Measurements from ENCODE around the gene TMEM203. TPM values are rescaled to one million over a fixed set of nuclear protein-coding genes. Genes with fewer than 3 reads are reported as not detected.

The TMEM203 gene
- total RNA-seq, 4 donors from 2014 or later = 18.9 to 42.1 (median 28.7) TPM

DNA sequence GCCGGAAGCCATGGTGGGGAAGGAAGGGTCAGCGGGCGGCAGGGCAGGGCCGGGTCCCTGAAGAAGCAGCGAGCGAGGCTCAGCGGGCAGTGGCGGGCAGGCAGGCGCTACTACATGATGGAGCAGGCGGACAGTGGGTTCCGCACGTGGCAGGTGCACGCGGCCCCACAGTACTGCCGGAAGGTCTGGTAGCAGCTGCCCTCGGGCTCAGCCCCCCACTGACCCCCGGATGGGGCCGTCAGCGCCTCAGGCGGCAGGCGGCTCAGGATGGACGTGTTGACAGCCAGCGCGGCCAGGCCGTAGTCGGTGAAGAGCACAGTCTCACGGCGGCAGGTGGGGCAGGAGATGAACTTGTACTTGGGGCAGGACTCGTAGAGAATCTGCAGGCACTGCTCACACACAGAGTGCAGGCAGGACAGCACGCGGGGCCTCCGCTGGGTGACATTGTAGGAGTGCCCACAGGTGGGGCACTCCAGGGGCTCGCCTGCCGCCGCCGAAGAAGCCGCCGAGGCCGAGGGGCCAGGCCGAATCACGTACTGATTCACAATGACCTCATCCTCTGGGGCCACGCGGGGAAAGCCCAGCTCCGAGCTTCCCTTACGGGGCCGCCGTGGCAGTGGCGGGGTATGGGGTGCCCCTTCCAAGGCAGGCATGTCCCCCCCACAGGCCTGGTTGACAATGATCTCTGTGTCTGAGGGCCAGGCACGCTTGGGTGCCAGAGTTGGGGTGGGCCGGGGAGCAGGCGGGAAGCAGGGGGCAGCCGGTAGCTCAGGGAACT is 15.1 kb upstream of the TMEM203 start:
- no peak for TF ChIP-seq EP300 (IDR thresholded peaks at IDR 0.05; ENCODE audit: low read depth)
- no peak for TF ChIP-seq POLR2AphosphoS5 (IDR thresholded peaks at IDR 0.05)
- TF ChIP-seq, protein P1, sequence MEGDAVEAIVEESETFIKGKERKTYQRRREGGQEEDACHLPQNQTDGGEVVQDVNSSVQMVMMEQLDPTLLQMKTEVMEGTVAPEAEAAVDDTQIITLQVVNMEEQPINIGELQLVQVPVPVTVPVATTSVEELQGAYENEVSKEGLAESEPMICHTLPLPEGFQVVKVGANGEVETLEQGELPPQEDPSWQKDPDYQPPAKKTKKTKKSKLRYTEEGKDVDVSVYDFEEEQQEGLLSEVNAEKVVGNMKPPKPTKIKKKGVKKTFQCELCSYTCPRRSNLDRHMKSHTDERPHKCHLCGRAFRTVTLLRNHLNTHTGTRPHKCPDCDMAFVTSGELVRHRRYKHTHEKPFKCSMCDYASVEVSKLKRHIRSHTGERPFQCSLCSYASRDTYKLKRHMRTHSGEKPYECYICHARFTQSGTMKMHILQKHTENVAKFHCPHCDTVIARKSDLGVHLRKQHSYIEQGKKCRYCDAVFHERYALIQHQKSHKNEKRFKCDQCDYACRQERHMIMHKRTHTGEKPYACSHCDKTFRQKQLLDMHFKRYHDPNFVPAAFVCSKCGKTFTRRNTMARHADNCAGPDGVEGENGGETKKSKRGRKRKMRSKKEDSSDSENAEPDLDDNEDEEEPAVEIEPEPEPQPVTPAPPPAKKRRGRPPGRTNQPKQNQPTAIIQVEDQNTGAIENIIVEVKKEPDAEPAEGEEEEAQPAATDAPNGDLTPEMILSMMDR (IDR thresholded peaks at IDR 0.05) = no peak
- TF ChIP-seq POLR2A (IDR thresholded peaks at IDR 0.05) = no peak
- 93 to 94% methylated on average over 6 to 43 of the region's 52 CpGs for WGBS, 2 donors (ENCODE audit: low coverage in 1 of 2)
- in situ Hi-C loops (cut with MboI; ENCODE audit: low pct_ligation_motif_present in 1 of 4, low pct_unique_long_range_greater_than_20kb in 1 of 4, low sequenced_read_pairs in 3 of 4) = loop anchor here in 2 of 4 donors (10.0 to 25.0 kb wide), 2 partner anchors 96 to 108 kb away; partner anchors contain the start of gene DPP7 (in 1 of the 2)
- intact Hi-C loops (cut with DNase I; ENCODE audit: low total_unique reads) = no loop called here
- Histone ChIP-seq H3K36me3 (no peaks in the 10 kb centered on the region), H3K4me3 (no peak overlapping the region), H3K4me1 (peaks cover 13 to 47% (median 43%) of the 10 kb centered on the region in 4 donors), H3K9me3 (no peaks in the 10 kb centered on the region), H3K27me3 (no peaks in the 10 kb centered on the region), H3K27ac (no peak overlapping the region)
- DNase-seq = no peak

DNA sequence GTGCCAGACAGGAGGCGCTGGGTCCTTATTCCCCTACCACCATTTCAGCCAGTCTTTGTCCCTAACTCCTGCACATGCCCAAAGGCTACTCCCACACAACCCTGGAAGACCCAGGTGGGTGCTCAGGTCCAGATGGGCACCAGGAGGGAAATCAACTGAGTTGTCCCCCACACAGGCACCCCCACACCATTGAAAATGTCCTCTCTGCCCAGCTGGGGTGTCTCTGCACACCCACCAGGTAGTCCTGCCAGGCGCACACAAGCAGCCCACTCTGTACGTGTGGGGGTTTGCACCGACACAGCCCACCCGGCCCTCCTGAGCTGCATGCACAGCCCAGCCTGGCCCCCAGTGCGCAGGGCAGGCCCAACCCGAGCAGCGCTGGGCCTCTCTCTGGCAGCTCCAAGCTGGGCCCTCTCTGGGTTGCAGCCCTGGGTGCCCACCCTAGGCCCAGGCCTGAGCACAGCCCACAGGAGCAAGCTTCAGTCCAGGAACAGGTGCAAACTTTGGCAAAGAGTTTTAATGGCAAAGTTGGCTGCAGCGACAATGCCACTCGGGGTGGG is 14.4 kb upstream of the TMEM203 start:
- Histone ChIP-seq H3K4me1 (peaks cover 13 to 47% (median 43%) of the 10 kb centered on the region in 4 donors), H3K27ac (no peak overlapping the region), H3K27me3 (no peaks in the 10 kb centered on the region), H3K36me3 (no peaks in the 10 kb centered on the region), H3K4me3 (no peak overlapping the region), H3K9me3 (no peaks in the 10 kb centered on the region)
- no peak for DNase-seq
- 90% methylated on average over 10 of the region's 10 CpGs; no CpG with 5 or more reads in 1 of the 2 donors for WGBS, 2 donors (ENCODE audit: low coverage in 1 of 2)
- intact Hi-C loops (cut with DNase I; ENCODE audit: low total_unique reads) = no loop called here
- in situ Hi-C loops (cut with MboI; ENCODE audit: low pct_ligation_motif_present in 1 of 4, low pct_unique_long_range_greater_than_20kb in 1 of 4, low sequenced_read_pairs in 3 of 4) = loop anchor here in 2 of 4 donors (10.0 to 25.0 kb wide), 2 partner anchors 95 to 108 kb away; partner anchors contain the start of gene DPP7 (in 1 of the 2)
- TF ChIP-seq EP300 (IDR thresholded peaks at IDR 0.05; ENCODE audit: low read depth) = no peak
- TF ChIP-seq POLR2A (IDR thresholded peaks at IDR 0.05) = no peak
- no peak for TF ChIP-seq POLR2AphosphoS5 (IDR thresholded peaks at IDR 0.05)
- TF ChIP-seq, protein P1 (IDR thresholded peaks at IDR 0.05) = no peak

DNA sequence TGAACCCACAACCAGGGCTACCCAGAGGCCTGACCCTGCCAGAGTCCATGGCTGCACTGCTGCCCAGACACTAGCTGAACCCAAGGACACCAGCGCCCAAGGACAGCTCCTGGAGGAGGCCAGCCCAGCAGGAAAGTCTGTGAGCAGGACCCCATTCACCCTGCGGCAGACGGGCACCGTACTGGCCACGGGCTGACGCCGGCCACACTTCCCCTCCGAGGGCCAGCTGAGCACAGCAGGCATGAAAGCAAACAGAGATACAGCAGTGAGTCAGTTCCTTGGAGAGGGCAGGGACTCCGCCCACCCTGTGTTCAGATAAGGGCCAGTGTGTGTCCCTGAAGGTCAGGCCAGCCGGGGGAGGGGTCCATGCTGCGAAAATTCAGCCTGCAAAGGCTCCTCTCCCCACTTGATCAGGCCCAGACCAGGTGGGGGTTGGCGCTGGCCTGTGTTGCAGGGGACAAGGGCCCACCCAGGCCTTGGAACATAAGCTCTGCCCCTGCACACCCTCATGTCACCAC is 13.4 kb upstream of the TMEM203 start:
- DNase-seq = peak; percentile 62
- intact Hi-C loops (cut with DNase I; ENCODE audit: low total_unique reads) (no loop called here), in situ Hi-C loops (cut with MboI; ENCODE audit: low pct_ligation_motif_present in 1 of 4, low pct_unique_long_range_greater_than_20kb in 1 of 4, low sequenced_read_pairs in 3 of 4) (loop anchor here in 1 of 4 donors (25.0 kb wide), 1 partner anchor 107 kb away; the partner anchor contains the start of gene DPP7)
- TF ChIP-seq EP300 (IDR thresholded peaks at IDR 0.05; ENCODE audit: low read depth) = no peak
- peak; percentile 64 for TF ChIP-seq POLR2A (IDR thresholded peaks at IDR 0.05)
- peak; percentile 28 to 68 (median 41) for TF ChIP-seq POLR2AphosphoS5 (IDR thresholded peaks at IDR 0.05)
- TF ChIP-seq, protein P1 (IDR thresholded peaks at IDR 0.05) = no peak
- Histone ChIP-seq H3K27ac (peak overlapping the region; percentile 83 to 89 (median 85)), H3K36me3 (no peaks in the 10 kb centered on the region), H3K9me3 (no peaks in the 10 kb centered on the region), H3K4me1 (peaks cover 6 to 43% (median 38%) of the 10 kb centered on the region in 4 donors), H3K4me3 (peak overlapping the region in 3 of 4 donors; percentile 26 to 47 (median 31)), H3K27me3 (no peaks in the 10 kb centered on the region)
- WGBS, 2 donors (ENCODE audit: low coverage in 1 of 2) = 50% methylated on average over 4 of the region's 12 CpGs; no CpG with 5 or more reads in 1 of the 2 donors
